Bronchial epithelial cell (primary cell): Measurements from ENCODE around the gene SYT14. TPM values are rescaled to one million over a fixed set of nuclear protein-coding genes. Genes with fewer than 3 reads are reported as not detected.
"Not testable (repeated sequence)": the region's sequence is repeated elsewhere in the genome, so short reads cannot be mapped to it uniquely, and the experiment has no call there.

Source experiments
- DNase-seq: peaks from one replicate; pipeline ENCODE4 v3.0.0-alpha.2; 2010; ENCODE audit warnings: low read depth
- FAIRE-seq: peaks from 2 replicates; lab custom pipeline; 2011; peaks lifted over from hg19 to GRCh38; lab: Jason Lieb, UNC
- H3K27me3 ChIP-seq: 2 replicates; pipeline ENCODE4 v1.5.1; 2011; ENCODE audit warnings: low read length; ENCODE audit not compliant: control insufficient read depth, insufficient read depth
- H3K36me3 ChIP-seq: 2 replicates; pipeline ENCODE4 v1.5.1; 2011; ENCODE audit warnings: low read length; ENCODE audit not compliant: control insufficient read depth, insufficient read depth
- H3K4me3 ChIP-seq: 2 replicates; pipeline ENCODE4 v1.5.1; 2011; ENCODE audit warnings: mild to moderate bottlenecking, low read depth, low read length, control low read depth
- total RNA-seq: library from RNA; depleted of rRNA; stranded (reverse); fragments of >200 nt; gene quantifications from 2 replicates; pipeline ENCODE4 v1.2.1, GENCODE V29; 2014
- TF ChIP-seq, protein P1 (sequence below): IDR thresholded peaks from 2 replicates; pipeline ENCODE4 v1.5.1; 2011; ENCODE audit warnings: mild to moderate bottlenecking, moderate library complexity, low read length, control low read depth, inconsistent platforms; ENCODE audit not compliant: insufficient read depth, severe bottlenecking

Gene SYT14
- total RNA-seq, 1 donor from 2014 or later: not detected

- FAIRE-seq: no peak
- no peak for DNase-seq
Observed at GRCh38 chr1:210104103-210104502, 166.1 kb downstream of the SYT14 start.

DNA sequence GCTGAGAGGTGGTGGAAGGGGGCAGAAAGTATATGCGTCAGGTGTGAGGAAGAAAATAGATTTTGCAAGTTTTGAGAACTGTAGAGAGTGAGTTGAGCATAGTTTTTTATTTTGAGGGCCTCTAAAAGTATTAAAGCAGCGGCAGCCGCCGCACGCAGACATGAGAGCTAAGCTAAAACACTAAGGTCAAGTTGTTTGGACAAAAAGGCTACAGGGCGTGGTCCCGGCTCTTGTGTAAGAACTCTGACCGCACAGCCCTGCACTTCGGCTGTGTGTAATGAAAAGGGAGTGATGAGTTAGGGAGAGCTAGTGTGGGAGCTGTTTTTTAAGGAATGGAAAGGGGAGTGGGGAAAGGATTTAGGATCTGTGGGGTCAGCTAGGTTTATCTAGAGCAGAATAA is 174.9 kb downstream of the SYT14 start:
- FAIRE-seq, DNase-seq, H3K36me3 ChIP-seq, H3K27me3 ChIP-seq, H3K4me3 ChIP-seq: not testable (repeated sequence)

More at GRCh38 chr1:210104103-210104502, 166.1 kb downstream of the SYT14 start:
- no peaks in the 10 kb centered on the region for H3K27me3 ChIP-seq
- TF ChIP-seq, protein P1, sequence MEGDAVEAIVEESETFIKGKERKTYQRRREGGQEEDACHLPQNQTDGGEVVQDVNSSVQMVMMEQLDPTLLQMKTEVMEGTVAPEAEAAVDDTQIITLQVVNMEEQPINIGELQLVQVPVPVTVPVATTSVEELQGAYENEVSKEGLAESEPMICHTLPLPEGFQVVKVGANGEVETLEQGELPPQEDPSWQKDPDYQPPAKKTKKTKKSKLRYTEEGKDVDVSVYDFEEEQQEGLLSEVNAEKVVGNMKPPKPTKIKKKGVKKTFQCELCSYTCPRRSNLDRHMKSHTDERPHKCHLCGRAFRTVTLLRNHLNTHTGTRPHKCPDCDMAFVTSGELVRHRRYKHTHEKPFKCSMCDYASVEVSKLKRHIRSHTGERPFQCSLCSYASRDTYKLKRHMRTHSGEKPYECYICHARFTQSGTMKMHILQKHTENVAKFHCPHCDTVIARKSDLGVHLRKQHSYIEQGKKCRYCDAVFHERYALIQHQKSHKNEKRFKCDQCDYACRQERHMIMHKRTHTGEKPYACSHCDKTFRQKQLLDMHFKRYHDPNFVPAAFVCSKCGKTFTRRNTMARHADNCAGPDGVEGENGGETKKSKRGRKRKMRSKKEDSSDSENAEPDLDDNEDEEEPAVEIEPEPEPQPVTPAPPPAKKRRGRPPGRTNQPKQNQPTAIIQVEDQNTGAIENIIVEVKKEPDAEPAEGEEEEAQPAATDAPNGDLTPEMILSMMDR: no peak
- no peaks in the 10 kb centered on the region for H3K36me3 ChIP-seq
- H3K4me3 ChIP-seq: no peak overlapping the region

DNA sequence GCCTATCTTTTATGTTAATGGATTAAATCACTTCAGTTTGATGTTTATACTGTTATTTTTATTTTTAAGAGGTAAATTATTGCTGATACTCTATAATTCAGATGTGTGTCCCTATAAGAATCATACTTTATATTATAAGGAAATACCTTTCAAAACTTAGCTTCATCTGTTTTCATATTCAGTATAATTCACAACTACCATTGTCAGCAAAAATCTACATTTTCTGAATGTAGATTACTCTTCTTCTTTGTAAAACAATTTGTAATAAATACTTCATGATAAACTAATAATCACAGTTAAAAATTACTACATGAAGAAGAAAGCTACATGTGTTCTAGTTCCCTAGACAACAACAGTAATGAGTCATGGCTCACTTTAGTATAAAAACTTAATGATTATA is 179.2 kb downstream of the SYT14 start:
- DNase-seq: peak; percentile 10
- FAIRE-seq: no peak
- TF ChIP-seq, protein P1: no peak
- Histone ChIP-seq H3K27me3 (peaks cover 2% of the 10 kb centered on the region), H3K4me3 (no peak overlapping the region), H3K36me3 (no peaks in the 10 kb centered on the region)

- no peaks in the 10 kb centered on the region for H3K36me3 ChIP-seq
- no peak overlapping the region for H3K4me3 ChIP-seq
- no peak for DNase-seq
- FAIRE-seq: no peak
- peaks cover 2% of the 10 kb centered on the region for H3K27me3 ChIP-seq
- TF ChIP-seq, protein P1: no peak
Observed at GRCh38 chr1:210117681-210118170, 179.7 kb downstream of the SYT14 start.

- H3K36me3 ChIP-seq: no peaks in the 10 kb centered on the region
- H3K27me3 ChIP-seq: peaks cover 8% of the 10 kb centered on the region
- FAIRE-seq (no peak), DNase-seq (no peak)
- TF ChIP-seq, protein P1: no peak
- H3K4me3 ChIP-seq: no peak overlapping the region
Observed at GRCh38 chr1:210123383-210123782, 185.4 kb downstream of the SYT14 start.

DNA sequence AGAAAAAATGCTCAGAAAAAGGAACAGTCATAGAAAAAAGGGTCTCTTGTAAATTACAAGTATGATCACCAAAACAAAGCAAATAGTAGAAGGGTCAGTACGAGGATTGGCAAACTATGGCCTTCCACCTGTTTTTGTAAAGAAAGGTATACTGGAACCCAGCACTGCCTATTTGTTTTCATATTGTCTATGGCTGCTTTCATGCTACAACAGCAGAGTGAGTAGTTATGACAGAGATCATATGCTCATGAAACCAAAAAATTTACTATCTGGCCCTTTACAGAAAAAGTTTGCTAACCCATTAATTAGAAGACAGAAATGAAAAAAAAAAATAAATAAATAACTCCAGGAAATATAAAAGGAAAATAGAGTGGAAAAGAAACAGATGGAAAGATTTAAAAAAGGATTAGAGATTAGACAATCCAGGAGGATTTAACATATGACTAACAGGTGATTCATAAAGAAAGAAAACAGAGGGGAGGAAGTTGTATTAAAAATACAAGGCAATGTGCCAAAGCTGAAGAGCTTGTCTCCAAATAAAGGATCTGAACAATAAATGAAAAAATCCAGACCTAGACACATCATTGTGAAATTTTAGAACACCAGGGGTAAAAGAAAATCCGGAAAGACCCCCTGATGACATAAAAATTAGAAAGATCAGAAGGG is 186.0 kb downstream of the SYT14 start:
- Histone ChIP-seq H3K4me3 (no peak overlapping the region), H3K27me3 (peaks cover 8% of the 10 kb centered on the region), H3K36me3 (no peaks in the 10 kb centered on the region)
- TF ChIP-seq, protein P1: no peak
- DNase-seq (peak; percentile 84), FAIRE-seq (no peak)
